Measurements from ENCODE around the gene CSRP1.
A peak's percentile ranks its signal among the peaks of the same experiment; 100 is the strongest.

Gene CSRP1

DNA sequence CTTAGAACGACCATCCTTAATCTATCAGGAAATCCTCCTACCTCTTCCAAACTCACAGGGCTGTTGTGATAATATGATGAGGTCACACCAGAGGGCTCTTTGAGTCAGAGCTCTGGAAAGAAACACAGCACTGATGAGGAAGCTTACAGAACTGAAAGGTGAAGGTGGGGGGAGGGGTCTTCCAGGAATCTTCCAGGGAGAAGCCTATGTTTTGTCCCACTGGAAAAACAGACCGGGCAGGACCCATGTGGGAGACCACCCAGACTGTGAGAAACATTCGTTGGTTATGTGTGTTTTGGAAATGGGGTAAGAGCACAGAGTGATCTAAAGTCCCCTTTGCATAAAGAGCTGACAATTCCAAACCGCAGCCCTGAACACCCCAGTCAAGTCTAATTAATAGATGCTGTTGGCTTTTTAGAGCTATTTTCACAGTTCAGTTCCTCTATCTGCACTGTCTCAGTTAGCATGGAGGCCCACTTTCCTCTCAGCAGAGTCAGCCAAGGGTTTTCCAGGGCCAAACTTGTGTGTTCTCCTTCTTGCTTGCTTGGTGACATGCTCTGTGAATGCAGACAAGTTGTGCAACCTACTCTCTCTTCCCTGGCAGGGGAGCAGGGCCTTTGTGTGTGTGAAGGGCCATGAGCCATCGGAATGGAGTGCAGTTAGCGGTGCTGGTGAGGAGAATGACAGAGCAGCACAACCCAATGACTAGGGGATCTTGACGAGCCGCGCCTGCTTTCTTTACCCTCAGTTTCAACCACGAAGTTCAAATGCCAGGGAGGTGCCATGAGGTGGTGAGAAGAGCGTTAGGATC lies 50.2 kb downstream of the CSRP1 start:
- DNase-seq (ENCODE audit: low read depth in 2 of 2): no peak

GRCh38 chr1:201455098-201455497 lies 51.8 kb downstream of the CSRP1 start:
- DNase-seq (ENCODE audit: low read depth in 2 of 2): no peak

DNA sequence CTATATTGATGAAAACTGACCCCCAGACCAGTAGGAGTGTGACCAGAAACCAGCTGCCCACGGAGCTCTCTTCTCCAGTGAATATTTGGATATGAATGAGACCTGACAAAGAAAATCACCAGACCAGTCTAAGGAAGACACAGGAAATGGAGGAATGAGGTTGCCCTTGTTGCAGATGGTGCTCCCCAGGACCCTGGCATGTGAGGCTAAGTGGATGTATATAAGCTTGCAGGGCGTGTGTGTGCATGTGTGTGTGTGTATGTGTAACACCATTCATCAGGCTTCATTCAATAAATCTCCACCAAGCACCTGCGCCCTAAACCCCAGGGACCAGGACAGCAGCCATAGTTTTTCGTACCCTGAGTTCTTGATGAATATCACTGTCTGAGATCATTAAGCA lies 52.3 kb downstream of the CSRP1 start:
- DNase-seq (ENCODE audit: low read depth in 2 of 2): no peak

GRCh38 chr1:201452866-201453265 lies 54.1 kb downstream of the CSRP1 start:
- DNase-seq (ENCODE audit: low read depth in 2 of 2): no peak

- DNase-seq (ENCODE audit: low read depth in 2 of 2): no peak
These were observed 56.1 kb downstream of the CSRP1 start for GRCh38 chr1:201450721-201451291.

DNA sequence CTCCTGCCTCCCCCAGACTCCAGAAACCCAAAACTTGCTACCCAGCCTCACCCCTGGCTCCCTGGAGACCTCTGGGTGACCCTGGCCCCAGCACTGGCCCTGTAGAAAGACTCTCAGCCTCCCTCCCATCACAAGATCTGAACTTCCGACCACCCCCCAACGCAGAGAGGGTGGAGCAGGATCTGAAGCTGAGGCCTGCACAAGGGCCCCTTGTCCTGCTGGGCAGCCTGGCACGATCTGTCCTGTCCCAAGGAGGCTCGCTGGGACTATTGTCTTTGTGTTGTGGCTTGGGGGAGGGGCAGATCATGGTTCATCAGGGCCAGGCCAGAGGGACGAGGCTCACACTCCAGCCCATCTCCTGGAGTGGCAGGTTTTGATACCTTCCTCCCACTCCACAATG lies 57.9 kb downstream of the CSRP1 start:
- DNase-seq (ENCODE audit: low read depth in 2 of 2): no peak

DNA sequence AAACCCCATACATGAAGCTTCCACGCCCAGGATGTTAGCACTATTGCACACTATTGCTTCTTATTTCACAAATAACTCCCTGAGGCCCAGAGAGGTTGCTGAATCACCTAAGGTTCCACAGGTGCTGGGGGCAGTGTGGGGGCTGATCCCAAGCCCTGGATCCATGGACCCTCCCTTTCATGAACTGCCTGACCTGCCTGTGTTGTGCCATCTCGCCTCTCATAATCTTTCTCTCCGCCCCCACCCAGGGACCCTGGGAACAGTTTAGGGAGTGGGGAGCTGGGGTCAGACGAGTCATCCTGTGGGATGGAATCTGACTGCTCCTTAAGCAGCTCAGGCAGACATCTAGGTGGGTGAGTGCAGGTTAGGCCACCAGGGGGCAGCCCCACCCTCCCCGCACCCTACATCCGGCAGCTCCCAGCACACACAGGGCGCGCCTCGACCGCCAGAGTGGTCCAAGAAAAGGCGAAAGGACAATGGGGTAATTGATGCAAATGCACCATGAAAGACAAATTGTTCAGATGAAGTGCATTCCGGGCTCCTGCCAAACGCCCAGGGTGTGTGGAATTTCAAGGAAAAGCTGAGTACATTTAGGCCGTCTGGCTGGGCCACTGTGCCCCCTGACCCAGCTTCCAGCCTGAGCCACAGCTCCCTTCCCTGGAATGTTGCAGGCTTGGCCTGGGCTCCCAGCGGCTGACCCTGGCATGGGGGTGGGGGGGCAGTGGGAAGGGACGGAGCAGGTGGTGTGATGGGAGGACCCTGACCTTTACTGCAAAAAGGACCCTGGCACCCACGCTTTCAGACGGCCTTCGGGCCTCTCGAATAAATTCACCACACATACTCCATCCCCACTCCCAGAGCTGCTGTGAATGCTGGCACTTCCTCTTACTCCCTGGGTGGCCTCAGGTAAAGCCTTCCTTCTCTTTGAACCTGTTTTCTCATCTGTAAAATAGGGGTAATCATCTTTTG lies 58.7 kb downstream of the CSRP1 start:
- peak; percentile 10 to 14 for DNase-seq (ENCODE audit: low read depth in 2 of 2)

- no peak for DNase-seq (ENCODE audit: low read depth in 2 of 2)
These were observed 61.6 kb downstream of the CSRP1 start for GRCh38 chr1:201445310-201445709.

DNA sequence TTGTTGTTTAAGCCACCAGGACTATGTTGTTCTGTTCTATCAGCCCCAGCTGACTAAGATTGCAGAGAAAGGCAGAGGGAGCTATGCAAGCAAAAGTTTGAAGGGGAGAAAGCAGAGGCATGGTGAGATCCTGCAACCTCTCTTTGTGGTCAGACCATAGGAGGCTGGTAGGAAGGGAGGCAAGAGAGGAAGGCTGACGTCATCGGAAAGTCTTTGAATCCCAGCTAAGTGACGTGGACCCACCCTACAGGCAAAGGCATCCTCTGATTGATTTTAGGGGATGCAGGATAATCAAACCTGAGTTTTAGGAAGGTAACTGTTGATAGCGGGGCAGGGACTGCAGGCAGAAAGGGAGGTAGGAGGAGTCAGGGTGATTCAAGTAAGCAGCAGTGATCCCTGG lies 62.1 kb downstream of the CSRP1 start:
- no peak for DNase-seq (ENCODE audit: low read depth in 2 of 2)

- DNase-seq (ENCODE audit: low read depth in 2 of 2): no peak
These were observed 63.2 kb downstream of the CSRP1 start for GRCh38 chr1:201443747-201444146.

DNA sequence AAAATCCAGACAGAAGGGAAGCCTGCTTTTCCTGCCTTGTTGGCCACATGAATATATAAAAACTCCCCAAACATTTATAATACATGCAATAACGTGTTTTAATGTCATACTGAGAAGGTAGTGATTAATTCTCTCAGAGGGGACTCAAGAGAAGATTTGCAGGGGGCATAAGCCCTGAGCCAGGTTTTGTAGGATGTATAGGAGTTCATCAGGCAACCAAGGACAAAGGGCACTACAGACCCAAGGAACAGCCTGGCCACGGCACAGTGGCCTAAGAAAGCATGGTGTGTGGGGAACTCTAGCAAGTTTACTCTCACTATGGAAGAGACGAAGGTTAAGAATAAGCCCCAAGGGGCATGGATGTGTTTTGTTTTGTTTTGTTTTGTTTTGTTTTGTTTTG lies 70.0 kb downstream of the CSRP1 start:
- DNase-seq (ENCODE audit: low read depth in 2 of 2): no peak

DNA sequence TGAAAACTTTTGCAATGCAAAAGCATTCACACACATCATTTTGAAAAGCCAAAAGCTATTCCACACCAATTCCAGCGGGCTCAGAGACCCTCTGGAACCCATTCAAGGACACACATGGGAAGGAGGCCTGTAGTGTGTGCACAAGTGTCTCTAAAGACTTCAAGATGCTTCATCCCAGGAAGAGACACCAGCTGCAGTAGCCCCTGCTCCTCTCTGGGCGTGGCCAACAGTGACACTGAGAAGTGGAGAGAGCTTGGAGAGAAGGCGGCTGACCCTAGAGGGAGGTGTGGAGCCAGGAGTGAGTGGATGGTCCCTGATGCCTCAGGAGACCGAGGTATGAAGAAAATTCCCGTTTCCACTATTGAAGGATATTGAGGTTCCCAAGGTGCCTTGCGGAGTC lies 70.5 kb downstream of the CSRP1 start:
- no peak for DNase-seq (ENCODE audit: low read depth in 2 of 2)

DNA sequence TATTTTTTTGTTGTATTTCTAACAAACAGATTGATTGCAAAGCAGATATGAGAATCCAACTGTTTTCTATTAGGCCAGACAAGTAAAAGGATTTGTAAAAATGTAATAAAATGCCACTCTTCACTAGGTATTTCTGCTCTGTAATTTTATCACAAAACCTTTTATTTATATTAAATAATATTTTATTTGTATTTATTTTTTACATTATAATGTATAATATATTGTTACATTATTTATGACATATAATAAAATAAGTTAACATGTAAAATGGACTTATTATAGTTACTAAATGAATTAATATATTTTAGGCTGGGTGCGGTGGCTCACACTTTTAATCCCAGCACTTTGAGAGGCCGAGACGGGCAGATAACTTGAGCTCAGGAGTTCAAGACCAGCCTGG lies 72.7 kb downstream of the CSRP1 start:
- DNase-seq (ENCODE audit: low read depth in 2 of 2): no peak

DNA sequence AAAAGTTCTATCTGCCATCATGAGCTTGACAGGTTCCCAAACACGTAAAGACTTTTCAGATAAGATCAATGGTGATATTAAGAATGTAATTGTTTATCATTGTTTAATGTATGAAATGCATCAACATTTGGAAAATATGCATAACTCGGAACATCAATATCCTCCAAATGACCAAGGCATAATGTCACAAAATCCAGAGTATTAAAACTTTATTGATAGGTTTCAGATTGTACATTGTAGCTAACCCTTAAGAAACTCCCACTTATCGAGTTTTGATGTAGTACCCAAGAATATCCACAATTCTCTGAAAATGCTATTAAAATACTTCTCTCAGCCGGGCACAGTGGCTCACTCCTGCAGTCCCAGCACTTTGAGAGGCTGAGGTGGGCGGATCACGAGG lies 73.3 kb downstream of the CSRP1 start:
- DNase-seq (ENCODE audit: low read depth in 2 of 2): no peak

All from stimulated activated CD8-positive, alpha-beta memory T cell treated with anti-CD3 and anti-CD28 coated beads, Interleukin-15, amount 100 ng/mL, for 4 hours (primary cell).